ENCODE data around the gene HPCAL1. TPM values are rescaled to one million over a fixed set of nuclear protein-coding genes. Genes with fewer than 3 reads are reported as not detected.
A peak's percentile ranks its signal among the peaks of the same experiment; 100 is the strongest.

HPCAL1 gene
- total and polyA plus RNA-seq, 10 of the 15 experiments (the other 5 are each of a cell fraction or from before 2014, with no cell fraction given), result 0.40 to 12.8 (median 7.9) TPM

DNA sequence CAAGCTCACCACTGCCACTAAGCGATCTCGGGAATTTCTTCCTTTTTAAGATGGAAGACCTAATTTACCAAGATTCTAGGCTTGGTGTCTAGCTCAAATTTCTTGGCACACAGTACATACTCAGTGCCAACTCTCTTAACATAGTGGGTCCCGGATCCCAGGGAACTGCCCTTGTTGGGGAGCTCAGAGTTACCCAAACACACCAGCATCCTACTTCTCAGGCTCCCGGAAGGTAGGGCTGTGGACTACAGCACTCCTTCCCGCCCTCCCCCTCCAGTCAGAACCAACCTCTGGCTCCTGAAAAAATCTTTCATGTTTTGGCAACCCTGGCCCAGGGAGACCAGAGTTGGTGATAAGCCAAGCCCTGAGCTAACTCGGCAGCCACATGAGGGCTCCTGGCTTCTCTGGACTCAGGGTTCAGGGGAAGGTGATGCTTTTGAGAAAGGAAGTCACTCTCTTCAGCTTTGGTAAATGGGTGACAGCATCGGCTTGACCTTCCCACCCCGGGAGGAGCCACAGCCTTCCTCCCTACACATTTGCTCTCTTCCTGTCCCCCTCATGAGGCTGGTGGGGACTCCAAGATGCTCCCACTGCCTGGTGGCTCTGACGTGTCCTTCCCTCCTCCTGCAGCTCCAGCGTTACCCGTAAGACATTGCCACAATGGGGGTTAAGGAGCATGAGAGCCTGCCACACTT is 136.6 kb downstream of the HPCAL1 start (continued):
- TF ChIP-seq, protein P1, sequence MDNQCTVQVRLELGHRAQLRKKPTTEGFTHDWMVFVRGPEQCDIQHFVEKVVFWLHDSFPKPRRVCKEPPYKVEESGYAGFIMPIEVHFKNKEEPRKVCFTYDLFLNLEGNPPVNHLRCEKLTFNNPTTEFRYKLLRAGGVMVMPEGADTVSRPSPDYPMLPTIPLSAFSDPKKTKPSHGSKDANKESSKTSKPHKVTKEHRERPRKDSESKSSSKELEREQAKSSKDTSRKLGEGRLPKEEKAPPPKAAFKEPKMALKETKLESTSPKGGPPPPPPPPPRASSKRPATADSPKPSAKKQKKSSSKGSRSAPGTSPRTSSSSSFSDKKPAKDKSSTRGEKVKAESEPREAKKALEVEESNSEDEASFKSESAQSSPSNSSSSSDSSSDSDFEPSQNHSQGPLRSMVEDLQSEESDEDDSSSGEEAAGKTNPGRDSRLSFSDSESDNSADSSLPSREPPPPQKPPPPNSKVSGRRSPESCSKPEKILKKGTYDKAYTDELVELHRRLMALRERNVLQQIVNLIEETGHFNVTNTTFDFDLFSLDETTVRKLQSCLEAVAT (IDR thresholded peaks at IDR 0.05), result no peak

DNA sequence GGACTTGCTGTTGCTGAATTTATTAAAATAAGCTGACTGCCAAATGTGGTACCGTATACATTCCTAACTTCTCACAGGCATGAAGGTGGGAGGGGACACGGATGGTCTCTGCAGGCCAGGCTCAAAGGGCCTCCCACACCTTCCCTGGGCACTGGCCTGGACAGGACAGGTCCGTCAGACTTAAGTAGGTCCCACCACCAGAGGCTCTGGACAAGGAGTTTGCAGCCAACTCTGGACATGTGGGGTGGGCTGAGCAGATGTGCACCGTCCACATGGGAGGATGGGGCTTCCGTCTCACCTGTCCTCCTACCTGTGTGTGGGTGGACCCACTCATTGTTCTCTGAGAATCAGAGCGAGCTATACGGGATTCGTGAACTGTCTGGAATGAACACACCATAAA is 137.3 kb downstream of the HPCAL1 start:
- H3K4me1 ChIP-seq (ENCODE audit: control insufficient read depth, insufficient read depth, low read length), result peaks cover 15% of the 10 kb centered on the region
- FAIRE-seq (no peak), DNase-seq (ENCODE audit: low read depth, low spot score) (no peak), ATAC-seq (no peak)
- H2AFZ ChIP-seq (ENCODE audit: control insufficient read depth, low read depth, low read length), result no peak overlapping the region
- H3K27ac ChIP-seq (ENCODE audit: control insufficient read depth, insufficient read depth), result no peak overlapping the region
- no TSS peak for BruUV-seq (replicated peaks)
- intact Hi-C loops (cut with micrococcal nuclease; ENCODE audit: unreplicated experiment), result loop anchor here (10.0 kb wide), 1 partner anchor 625 kb away; no protein-coding TSS in a partner anchor
- SMC1A ChIA-PET (ENCODE audit: uncharacterized antibody, unreplicated experiment), result interaction anchor here (0.8 to 2.7 kb wide), 4 partner anchors 30 to 366 kb away, joined by 3 to 11 read pairs (median 6); no protein-coding TSS in a partner anchor
- H3K27me3 ChIP-seq (replicated peaks in 1 of 2; ENCODE audit: control insufficient read depth in 2 of 2, insufficient read depth in 2 of 2, low read length in 1 of 2), result no peaks in the 10 kb centered on the region
- no peak overlapping the region for H3K9ac ChIP-seq (ENCODE audit: control insufficient read depth, insufficient read depth, low read length)
- CTCF ChIA-PET, result interaction anchor here (0.6 to 9.1 kb wide), 6 partner anchors 30 to 369 kb away, joined by 3 to 109 read pairs (median 9); no protein-coding TSS in a partner anchor
- POLR2A ChIA-PET, result interaction anchor here (0.9 kb wide), 1 partner anchor 8 kb away, joined by 4 read pairs; the partner anchor contains the start of gene ODC1
- H3K36me3 ChIP-seq (ENCODE audit: control insufficient read depth in 2 of 2, insufficient read depth in 2 of 2, low read length in 1 of 2), result peaks cover 24 to 40% of the 10 kb centered on the region in 2 experiments
- RAD21 ChIA-PET (ENCODE audit: unreplicated experiment), result interaction anchor here (0.9 to 2.0 kb wide), 3 partner anchors 30 to 316 kb away, joined by 3 to 10 read pairs (median 4); no protein-coding TSS in a partner anchor
- WGBS (ENCODE audit: insufficient coverage, insufficient replicate concordance, low lambda C conversion rate, missing lambda C conversion rate), result 86% methylated on average over 8 of the region's 8 CpGs
- H3K4me2 ChIP-seq (ENCODE audit: control insufficient read depth, insufficient read depth), result no peak overlapping the region
- H3K4me3 ChIP-seq, result no peak overlapping the region
- H3K79me2 ChIP-seq (ENCODE audit: control insufficient read depth, insufficient read depth, low read length), result peaks cover 22% of the 10 kb centered on the region
- H4K20me1 ChIP-seq (ENCODE audit: control insufficient read depth, insufficient read depth), result peaks cover 8% of the 10 kb centered on the region; the same call in 1 of the 2 replicates
- TF ChIP-seq POLR2A (IDR thresholded peaks at IDR 0.05; ENCODE audit: low read depth, low read length) (0 out of 2 replicates have a peak, but pooled peaks have one; percentile 10), SUZ12 (IDR thresholded peaks at IDR 0.05; ENCODE audit: unreplicated experiment) (no peak), ZNF207 (IDR thresholded peaks at IDR 0.05; ENCODE audit: borderline replicate concordance) (no peak), CEBPB (IDR thresholded peaks at IDR 0.05; ENCODE audit: borderline replicate concordance in 1 of 2, low read depth in 2 of 2, low read length in 2 of 2) (no peak), TARDBP (IDR thresholded peaks at IDR 0.05; ENCODE audit: borderline replicate concordance) (no peak)
- TF ChIP-seq, protein P2, sequence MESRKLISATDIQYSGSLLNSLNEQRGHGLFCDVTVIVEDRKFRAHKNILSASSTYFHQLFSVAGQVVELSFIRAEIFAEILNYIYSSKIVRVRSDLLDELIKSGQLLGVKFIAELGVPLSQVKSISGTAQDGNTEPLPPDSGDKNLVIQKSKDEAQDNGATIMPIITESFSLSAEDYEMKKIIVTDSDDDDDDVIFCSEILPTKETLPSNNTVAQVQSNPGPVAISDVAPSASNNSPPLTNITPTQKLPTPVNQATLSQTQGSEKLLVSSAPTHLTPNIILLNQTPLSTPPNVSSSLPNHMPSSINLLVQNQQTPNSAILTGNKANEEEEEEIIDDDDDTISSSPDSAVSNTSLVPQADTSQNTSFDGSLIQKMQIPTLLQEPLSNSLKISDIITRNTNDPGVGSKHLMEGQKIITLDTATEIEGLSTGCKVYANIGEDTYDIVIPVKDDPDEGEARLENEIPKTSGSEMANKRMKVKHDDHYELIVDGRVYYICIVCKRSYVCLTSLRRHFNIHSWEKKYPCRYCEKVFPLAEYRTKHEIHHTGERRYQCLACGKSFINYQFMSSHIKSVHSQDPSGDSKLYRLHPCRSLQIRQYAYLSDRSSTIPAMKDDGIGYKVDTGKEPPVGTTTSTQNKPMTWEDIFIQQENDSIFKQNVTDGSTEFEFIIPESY (IDR thresholded peaks at IDR 0.05), result no peak
- in situ Hi-C loops (cut with MboI), result loop anchor here (5.0 to 10.0 kb wide), 2 partner anchors 363 to 625 kb away; no protein-coding TSS in a partner anchor
- H3K9me3 ChIP-seq (replicated peaks; ENCODE audit: control insufficient read depth, insufficient read depth, low read length), result no peaks in the 10 kb centered on the region
